Measurements from ENCODE around the gene TNFSF15. TPM values are rescaled to one million over a fixed set of nuclear protein-coding genes. Genes with fewer than 3 reads are reported as not detected.

Gene TNFSF15
- total RNA-seq, 4 donors from 2014 or later, result 0.06 to 0.83 (median 0.25) TPM

GRCh38 chr9:114775981-114776380 is 29.9 kb downstream of the TNFSF15 start:
- Histone ChIP-seq H3K4me3 (no peak overlapping the region), H3K27me3 (peaks cover 0 to 21% (median 0%) of the 10 kb centered on the region in 4 donors), H3K27ac (replicated peaks in 1 of 4) (no peak overlapping the region), H3K9me3 (no peaks in the 10 kb centered on the region), H3K4me1 (no peaks in the 10 kb centered on the region), H3K36me3 (no peaks in the 10 kb centered on the region)
- intact Hi-C loops (cut with DNase I), result no loop called here
- no peak for TF ChIP-seq POLR2A (IDR thresholded peaks at IDR 0.05; ENCODE audit: low read depth)
- TF ChIP-seq, protein P1, sequence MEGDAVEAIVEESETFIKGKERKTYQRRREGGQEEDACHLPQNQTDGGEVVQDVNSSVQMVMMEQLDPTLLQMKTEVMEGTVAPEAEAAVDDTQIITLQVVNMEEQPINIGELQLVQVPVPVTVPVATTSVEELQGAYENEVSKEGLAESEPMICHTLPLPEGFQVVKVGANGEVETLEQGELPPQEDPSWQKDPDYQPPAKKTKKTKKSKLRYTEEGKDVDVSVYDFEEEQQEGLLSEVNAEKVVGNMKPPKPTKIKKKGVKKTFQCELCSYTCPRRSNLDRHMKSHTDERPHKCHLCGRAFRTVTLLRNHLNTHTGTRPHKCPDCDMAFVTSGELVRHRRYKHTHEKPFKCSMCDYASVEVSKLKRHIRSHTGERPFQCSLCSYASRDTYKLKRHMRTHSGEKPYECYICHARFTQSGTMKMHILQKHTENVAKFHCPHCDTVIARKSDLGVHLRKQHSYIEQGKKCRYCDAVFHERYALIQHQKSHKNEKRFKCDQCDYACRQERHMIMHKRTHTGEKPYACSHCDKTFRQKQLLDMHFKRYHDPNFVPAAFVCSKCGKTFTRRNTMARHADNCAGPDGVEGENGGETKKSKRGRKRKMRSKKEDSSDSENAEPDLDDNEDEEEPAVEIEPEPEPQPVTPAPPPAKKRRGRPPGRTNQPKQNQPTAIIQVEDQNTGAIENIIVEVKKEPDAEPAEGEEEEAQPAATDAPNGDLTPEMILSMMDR (IDR thresholded peaks at IDR 0.05), result no peak
- DNase-seq (ENCODE audit: extremely low spot score), result no peak
- WGBS, result 76% methylated on average over 1 of the region's 1 CpG

- Histone ChIP-seq H3K9me3 (no peaks in the 10 kb centered on the region), H3K4me3 (no peak overlapping the region), H3K27ac (replicated peaks in 1 of 4) (no peak overlapping the region), H3K36me3 (no peaks in the 10 kb centered on the region), H3K27me3 (peaks cover 0 to 16% (median 0%) of the 10 kb centered on the region in 4 donors), H3K4me1 (no peaks in the 10 kb centered on the region)
- DNase-seq (ENCODE audit: extremely low spot score), result peak; percentile 60
- intact Hi-C loops (cut with DNase I), result no loop called here
- WGBS, result 74% methylated on average over 1 of the region's 1 CpG
- no peak for TF ChIP-seq POLR2A (IDR thresholded peaks at IDR 0.05; ENCODE audit: low read depth)
- no peak for TF ChIP-seq EP300 (IDR thresholded peaks at IDR 0.05)
- TF ChIP-seq, protein P1 (IDR thresholded peaks at IDR 0.05), result no peak
- no peak for TF ChIP-seq POLR2AphosphoS5 (IDR thresholded peaks at IDR 0.05)
Measured at GRCh38 chr9:114775121-114775520, 30.7 kb downstream of the TNFSF15 start.

DNA sequence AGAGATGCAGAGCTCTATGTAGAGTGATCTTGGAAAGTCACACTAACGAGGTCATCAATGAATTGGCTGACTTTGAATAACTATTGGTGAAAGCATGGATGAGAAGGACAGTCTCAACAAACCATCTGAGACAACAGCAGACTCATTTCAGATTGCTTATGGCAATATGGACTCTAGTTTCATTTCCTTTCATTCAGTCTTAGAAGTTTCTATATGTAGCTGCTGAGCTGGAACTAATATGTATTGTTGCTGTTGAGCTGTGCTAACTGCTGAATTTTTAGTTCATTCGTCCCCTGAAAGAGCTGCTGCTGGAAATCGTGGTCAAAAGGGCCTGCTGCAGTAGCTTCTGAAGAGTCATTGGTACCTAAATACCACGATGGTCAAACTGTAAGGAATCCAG is 31.3 kb downstream of the TNFSF15 start:
- TF ChIP-seq, protein P1 (IDR thresholded peaks at IDR 0.05), result no peak
- TF ChIP-seq EP300 (IDR thresholded peaks at IDR 0.05) (no peak), POLR2A (IDR thresholded peaks at IDR 0.05; ENCODE audit: low read depth) (no peak), POLR2AphosphoS5 (IDR thresholded peaks at IDR 0.05) (no peak)
- DNase-seq (ENCODE audit: extremely low spot score), result no peak
- Histone ChIP-seq H3K9me3 (no peaks in the 10 kb centered on the region), H3K27ac (replicated peaks in 1 of 4) (no peak overlapping the region), H3K27me3 (peaks cover 0 to 16% (median 0%) of the 10 kb centered on the region in 4 donors), H3K36me3 (no peaks in the 10 kb centered on the region), H3K4me3 (no peak overlapping the region), H3K4me1 (no peaks in the 10 kb centered on the region)
- intact Hi-C loops (cut with DNase I), result no loop called here
- 70% methylated on average over 4 of the region's 4 CpGs for WGBS

DNA sequence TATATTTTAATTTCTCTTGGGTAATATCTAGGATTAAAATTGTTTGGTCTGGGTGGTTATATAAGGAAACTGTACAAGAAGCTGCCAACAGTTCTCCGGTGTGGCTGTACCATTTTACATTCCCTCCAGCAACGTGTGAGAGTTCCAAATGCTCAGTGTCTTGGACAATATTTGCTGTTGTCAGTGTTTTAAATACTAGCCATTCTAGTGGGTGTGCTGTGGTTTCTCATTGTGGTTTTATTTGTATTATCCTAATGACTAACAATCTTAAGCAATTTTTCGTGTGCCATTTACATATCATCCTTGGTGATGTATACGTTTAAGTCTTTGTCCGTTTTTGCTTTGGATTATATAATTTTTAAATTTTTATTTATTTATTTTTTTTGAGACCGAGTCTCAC is 34.0 kb downstream of the TNFSF15 start:
- Histone ChIP-seq H3K4me1 (no peaks in the 10 kb centered on the region), H3K27ac (replicated peaks in 1 of 4) (no peak overlapping the region), H3K9me3 (no peaks in the 10 kb centered on the region), H3K36me3 (no peaks in the 10 kb centered on the region), H3K27me3 (peaks cover 0 to 4% (median 0%) of the 10 kb centered on the region in 4 donors), H3K4me3 (no peak overlapping the region)
- WGBS, result 81% methylated on average over 6 of the region's 6 CpGs
- DNase-seq (ENCODE audit: extremely low spot score), result peak; percentile 10
- intact Hi-C loops (cut with DNase I), result no loop called here
- no peak for TF ChIP-seq POLR2A (IDR thresholded peaks at IDR 0.05; ENCODE audit: low read depth)
- TF ChIP-seq EP300 (IDR thresholded peaks at IDR 0.05), result no peak
- no peak for TF ChIP-seq POLR2AphosphoS5 (IDR thresholded peaks at IDR 0.05)
- TF ChIP-seq, protein P1 (IDR thresholded peaks at IDR 0.05), result no peak

DNA sequence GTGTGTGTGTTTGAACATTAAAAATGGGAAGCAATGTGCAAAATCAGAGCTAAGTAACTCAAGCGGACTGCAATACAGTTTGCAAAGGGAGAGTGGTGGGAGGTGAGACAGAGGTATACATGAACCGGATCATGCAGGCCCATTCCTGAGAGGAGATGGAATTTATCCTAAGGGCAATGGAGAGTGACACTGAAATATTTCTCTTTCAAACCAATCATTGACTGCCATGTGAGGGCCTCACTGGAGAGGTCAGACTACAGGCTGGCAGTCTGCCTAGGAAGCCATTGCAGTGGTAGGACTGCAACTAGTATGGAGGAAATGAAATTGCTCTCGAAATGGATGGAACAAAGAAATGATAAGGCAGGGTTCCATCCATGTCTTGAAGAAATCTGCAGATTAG is 34.8 kb downstream of the TNFSF15 start:
- TF ChIP-seq, protein P1 (IDR thresholded peaks at IDR 0.05), result no peak
- no peak for TF ChIP-seq POLR2A (IDR thresholded peaks at IDR 0.05; ENCODE audit: low read depth)
- no peak for TF ChIP-seq POLR2AphosphoS5 (IDR thresholded peaks at IDR 0.05)
- TF ChIP-seq EP300 (IDR thresholded peaks at IDR 0.05), result no peak
- no peak overlapping the region for H3K27ac ChIP-seq (replicated peaks in 1 of 4)
- no peaks in the 10 kb centered on the region for H3K9me3 ChIP-seq
- no peaks in the 10 kb centered on the region for H3K36me3 ChIP-seq
- H3K4me1 ChIP-seq, result no peaks in the 10 kb centered on the region
- peaks cover 0 to 4% (median 0%) of the 10 kb centered on the region in 4 donors for H3K27me3 ChIP-seq
- intact Hi-C loops (cut with DNase I), result no loop called here
- H3K4me3 ChIP-seq, result no peak overlapping the region
- no peak for DNase-seq (ENCODE audit: extremely low spot score)
- WGBS, result 91% methylated on average over 3 of the region's 3 CpGs
